ENCODE measurements around the gene KIAA1671. TPM values are rescaled to one million over a fixed set of nuclear protein-coding genes. Genes with fewer than 3 reads are reported as not detected.
A peak's percentile ranks its signal among the peaks of the same experiment; 100 is the strongest.
"Not testable (repeated sequence)": the region's sequence is repeated elsewhere in the genome, so short reads cannot be mapped to it uniquely, and the experiment has no call there.

KIAA1671 gene
- 11.2 and 11.4 TPM in 2 replicates for total RNA-seq

GRCh38 chr22:24951942-24952836 lies at the start of gene KIAA1671:
KIAA1671 (plus strand) TSS chr22:24952716; CDS start chr22:25028000, 75,284 bp downstream.
- no peaks in the 10 kb centered on the region for H3K9me3 Mint-ChIP-seq
- intact Hi-C loops (cut with micrococcal nuclease): loop anchor here (1.0 kb wide), 2 partner anchors 42 to 96 kb away; no protein-coding TSS in a partner anchor
- peak within 1 kb of the TSS; percentile 87 for H3K4me3 Mint-ChIP-seq
- H3K4me1 Mint-ChIP-seq: peaks cover 20% of the 10 kb centered on the region
- H3K36me3 Mint-ChIP-seq (ENCODE audit: low read depth): no peaks in the 10 kb centered on the region
- peak; percentile 98 for DNase-seq
- peak within 1 kb of the TSS; percentile 62 for H3K27ac Mint-ChIP-seq
- H3K27me3 Mint-ChIP-seq: peaks cover 54% of the 10 kb centered on the region

DNA sequence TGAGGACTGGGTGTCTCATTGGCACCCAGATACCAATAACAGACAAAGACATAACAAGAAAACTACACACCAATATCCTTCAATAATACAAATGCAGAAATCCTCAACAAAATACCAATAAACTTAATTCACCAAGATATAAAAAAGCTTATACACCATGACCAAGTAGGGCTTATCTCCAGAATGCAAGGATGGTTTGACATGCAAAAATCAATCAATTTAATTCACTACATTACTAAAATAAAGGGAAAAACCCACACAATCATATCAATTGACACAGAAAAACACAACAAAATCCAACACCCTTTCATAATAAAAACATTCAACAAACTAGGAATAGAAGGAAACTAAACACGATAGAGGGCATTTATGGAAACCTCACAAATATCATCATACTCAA lies 46.6 kb upstream of the KIAA1671 start:
- Mint-ChIP-seq H3K9me3 (peaks cover 14% of the 10 kb centered on the region), H3K36me3 (ENCODE audit: low read depth) (no peaks in the 10 kb centered on the region), H3K27me3 (no peaks in the 10 kb centered on the region), H3K27ac (no peak overlapping the region), H3K4me3 (no peak overlapping the region), H3K4me1 (no peaks in the 10 kb centered on the region)
- intact Hi-C loops (cut with micrococcal nuclease): no loop called here
- DNase-seq: no peak

GRCh38 chr22:24907101-24907500 lies 45.4 kb upstream of the KIAA1671 start:
- H3K4me3 Mint-ChIP-seq; H3K36me3 Mint-ChIP-seq (ENCODE audit: low read depth); H3K27ac Mint-ChIP-seq; DNase-seq; H3K4me1 Mint-ChIP-seq; H3K27me3 Mint-ChIP-seq; intact Hi-C loops (cut with micrococcal nuclease): not testable (repeated sequence)
- H3K9me3 Mint-ChIP-seq: peaks cover 14% of the 10 kb centered on the region

GRCh38 chr22:24920029-24920428 lies 32.5 kb upstream of the KIAA1671 start:
- H3K4me3 Mint-ChIP-seq: no peak overlapping the region

DNA sequence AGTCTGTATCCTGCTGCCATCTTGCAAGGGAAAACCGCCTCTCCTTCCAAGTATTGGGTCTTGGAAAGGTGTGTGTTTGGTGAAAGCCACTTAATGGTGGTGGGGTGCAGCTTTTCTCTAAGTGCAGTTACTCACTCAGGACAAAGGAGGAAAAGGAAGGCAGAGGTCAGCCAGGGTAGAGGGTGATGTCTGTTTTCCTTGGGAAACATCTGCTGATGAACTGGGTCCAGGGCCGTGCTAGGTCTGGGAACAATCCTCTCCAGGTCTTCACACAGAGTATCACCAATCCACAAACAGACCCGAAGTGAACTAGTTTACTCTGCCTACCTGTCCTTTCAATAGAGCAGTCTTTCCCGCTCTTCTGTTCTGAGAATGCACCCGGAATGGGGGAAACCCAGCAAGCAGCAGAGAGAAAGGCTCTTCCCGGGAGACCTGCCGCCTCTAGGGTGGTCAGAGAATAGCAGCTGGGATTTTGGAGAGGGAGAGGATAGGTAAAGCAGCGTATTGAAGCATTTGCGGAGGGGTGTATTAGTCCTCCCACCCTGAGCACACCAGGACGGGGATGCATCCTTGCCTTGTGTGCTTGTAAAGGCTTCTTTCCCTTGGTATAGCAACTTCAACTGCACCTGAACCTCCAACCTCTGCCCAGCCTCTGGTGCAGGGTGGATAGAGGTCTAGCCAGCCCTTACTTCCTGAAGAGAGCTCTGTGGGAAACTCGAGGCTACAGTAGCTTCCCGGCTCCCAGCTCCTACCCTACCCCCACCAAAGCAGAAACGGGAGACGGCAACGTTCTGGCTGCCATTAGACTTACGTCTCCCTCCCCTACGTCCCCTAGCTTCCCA lies 26.7 kb upstream of the KIAA1671 start:
- H3K27ac Mint-ChIP-seq: no peak overlapping the region
- intact Hi-C loops (cut with micrococcal nuclease): no loop called here
- no peaks in the 10 kb centered on the region for H3K36me3 Mint-ChIP-seq (ENCODE audit: low read depth)
- H3K4me3 Mint-ChIP-seq: no peak overlapping the region
- no peaks in the 10 kb centered on the region for H3K9me3 Mint-ChIP-seq
- no peak for DNase-seq
- H3K27me3 Mint-ChIP-seq: peaks cover 12% of the 10 kb centered on the region
- H3K4me1 Mint-ChIP-seq: no peaks in the 10 kb centered on the region

More at GRCh38 chr22:24920029-24920428, 32.5 kb upstream of the KIAA1671 start:
- H3K27ac Mint-ChIP-seq: no peak overlapping the region
- H3K36me3 Mint-ChIP-seq (ENCODE audit: low read depth): no peaks in the 10 kb centered on the region
- H3K9me3 Mint-ChIP-seq: no peaks in the 10 kb centered on the region
- intact Hi-C loops (cut with micrococcal nuclease): no loop called here
- no peaks in the 10 kb centered on the region for H3K4me1 Mint-ChIP-seq
- no peaks in the 10 kb centered on the region for H3K27me3 Mint-ChIP-seq
- DNase-seq: no peak

DNA sequence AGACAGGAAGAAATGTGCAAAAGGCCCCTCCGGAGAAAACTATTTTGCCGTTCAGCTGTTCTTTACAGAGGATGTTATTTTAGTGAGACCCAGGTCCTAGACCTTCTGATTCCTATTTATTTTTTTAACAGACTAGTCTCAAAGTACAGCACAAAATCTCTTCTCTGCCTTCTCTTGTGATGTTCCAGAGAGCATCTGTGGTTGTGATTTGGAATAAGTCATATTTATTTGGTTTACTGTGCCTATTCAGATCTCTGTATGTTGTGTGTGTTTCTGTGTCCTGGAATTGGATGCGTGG lies 26.1 kb upstream of the KIAA1671 start:
- H3K27ac Mint-ChIP-seq: no peak overlapping the region
- peaks cover 18% of the 10 kb centered on the region for H3K27me3 Mint-ChIP-seq
- DNase-seq: no peak

GRCh38 chr22:24926849-24927579 lies 25.5 kb upstream of the KIAA1671 start:
- Mint-ChIP-seq H3K36me3 (ENCODE audit: low read depth) (no peaks in the 10 kb centered on the region), H3K4me3 (no peak overlapping the region), H3K27me3 (peaks cover 25% of the 10 kb centered on the region), H3K9me3 (no peaks in the 10 kb centered on the region), H3K4me1 (no peaks in the 10 kb centered on the region), H3K27ac (no peak overlapping the region)
- intact Hi-C loops (cut with micrococcal nuclease): no loop called here
- no peak for DNase-seq

More for the DNA sequence above, 26.1 kb upstream of the KIAA1671 start:
- H3K36me3 Mint-ChIP-seq (ENCODE audit: low read depth): no peaks in the 10 kb centered on the region
- H3K4me1 Mint-ChIP-seq: no peaks in the 10 kb centered on the region
- intact Hi-C loops (cut with micrococcal nuclease): no loop called here
- no peaks in the 10 kb centered on the region for H3K9me3 Mint-ChIP-seq
- no peak overlapping the region for H3K4me3 Mint-ChIP-seq

- no peaks in the 10 kb centered on the region for H3K9me3 Mint-ChIP-seq
- intact Hi-C loops (cut with micrococcal nuclease): no loop called here
Measured at GRCh38 chr22:24928322-24928721, 24.2 kb upstream of the KIAA1671 start.

GRCh38 chr22:24930678-24931077 lies 21.8 kb upstream of the KIAA1671 start:
- intact Hi-C loops (cut with micrococcal nuclease): no loop called here
- Mint-ChIP-seq H3K27ac (no peak overlapping the region), H3K4me3 (no peak overlapping the region), H3K9me3 (no peaks in the 10 kb centered on the region), H3K36me3 (ENCODE audit: low read depth) (no peaks in the 10 kb centered on the region), H3K4me1 (no peaks in the 10 kb centered on the region), H3K27me3 (peaks cover 27% of the 10 kb centered on the region)
- DNase-seq: no peak

More at GRCh38 chr22:24928322-24928721, 24.2 kb upstream of the KIAA1671 start:
- no peak for DNase-seq
- no peaks in the 10 kb centered on the region for H3K36me3 Mint-ChIP-seq (ENCODE audit: low read depth)
- no peak overlapping the region for H3K27ac Mint-ChIP-seq
- H3K4me3 Mint-ChIP-seq: no peak overlapping the region
- H3K27me3 Mint-ChIP-seq: peaks cover 27% of the 10 kb centered on the region
- H3K4me1 Mint-ChIP-seq: no peaks in the 10 kb centered on the region

DNA sequence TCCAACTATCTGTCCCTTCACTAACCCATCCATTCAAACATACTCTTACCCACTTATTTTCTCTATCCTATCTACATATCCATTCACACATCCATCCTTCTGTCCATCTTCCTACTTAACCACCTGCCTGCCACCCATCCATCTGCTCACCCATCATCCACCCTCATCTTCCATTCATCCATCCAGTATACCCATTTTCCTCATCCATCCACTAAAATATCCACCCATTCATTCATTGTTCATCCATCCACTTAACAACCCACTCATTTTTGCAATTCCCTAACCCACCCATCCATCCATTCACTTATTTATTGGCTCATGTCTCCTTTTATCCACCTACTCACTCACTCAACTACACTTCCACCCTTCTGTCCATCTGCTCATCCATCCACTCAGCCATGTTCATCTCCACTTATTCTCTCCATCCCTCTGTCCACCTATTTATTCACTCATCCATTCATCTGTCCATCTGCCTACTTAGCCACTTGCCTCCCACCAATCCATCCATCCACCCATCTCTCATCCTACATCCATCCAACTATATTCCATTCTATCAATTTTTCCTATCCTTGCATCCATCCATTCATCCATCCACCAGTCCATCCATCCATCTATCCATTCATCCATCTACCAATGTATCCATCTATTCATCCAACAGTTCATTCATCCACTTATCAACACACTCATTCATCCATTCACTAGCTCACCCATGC lies 16.6 kb upstream of the KIAA1671 start:
- Mint-ChIP-seq H3K9me3 (no peaks in the 10 kb centered on the region), H3K27ac (no peak overlapping the region), H3K36me3 (ENCODE audit: low read depth) (no peaks in the 10 kb centered on the region), H3K4me1 (no peaks in the 10 kb centered on the region), H3K27me3 (peaks cover 16% of the 10 kb centered on the region), H3K4me3 (no peak overlapping the region)
- intact Hi-C loops (cut with micrococcal nuclease): no loop called here
- no peak for DNase-seq

- no peaks in the 10 kb centered on the region for H3K4me1 Mint-ChIP-seq
- H3K9me3 Mint-ChIP-seq: no peaks in the 10 kb centered on the region
- peak; percentile 66 for DNase-seq
- intact Hi-C loops (cut with micrococcal nuclease): no loop called here
- H3K27me3 Mint-ChIP-seq: peaks cover 4% of the 10 kb centered on the region
- H3K27ac Mint-ChIP-seq: no peak overlapping the region
- H3K4me3 Mint-ChIP-seq: no peak overlapping the region
- no peaks in the 10 kb centered on the region for H3K36me3 Mint-ChIP-seq (ENCODE audit: low read depth)
Measured at GRCh38 chr22:24937114-24937513, 15.4 kb upstream of the KIAA1671 start.

DNA sequence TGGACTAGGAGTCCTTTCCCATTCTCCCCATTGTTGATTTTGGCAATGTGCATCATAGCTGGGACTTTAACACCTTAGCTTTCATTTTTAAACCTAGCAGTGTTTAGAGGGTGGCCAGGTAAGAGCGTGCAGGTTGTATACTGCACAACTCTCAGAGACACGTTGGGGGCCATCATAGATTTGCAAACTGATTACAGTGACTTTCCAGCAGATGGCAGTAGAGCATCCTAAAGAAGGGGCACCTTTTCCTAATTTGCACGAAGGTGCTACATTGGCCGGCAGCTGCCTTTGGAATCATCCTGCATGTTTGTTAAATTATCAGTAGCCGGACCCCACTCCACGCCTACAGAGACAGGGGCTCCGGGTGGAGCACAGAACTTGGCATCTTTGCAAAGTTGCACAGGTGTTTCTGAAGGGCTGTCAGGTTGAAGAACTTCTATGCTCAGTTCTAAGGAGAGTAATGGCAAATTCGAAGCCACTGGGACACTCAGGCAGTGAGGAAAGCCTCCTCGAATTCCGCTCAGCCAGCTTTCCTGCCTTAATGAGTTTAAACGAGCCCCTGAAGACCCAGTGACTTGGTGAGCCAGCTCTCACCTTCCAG lies 13.7 kb upstream of the KIAA1671 start:
- H3K36me3 Mint-ChIP-seq (ENCODE audit: low read depth): no peaks in the 10 kb centered on the region
- H3K4me1 Mint-ChIP-seq: no peaks in the 10 kb centered on the region
- peaks cover 2% of the 10 kb centered on the region for H3K27me3 Mint-ChIP-seq
- H3K9me3 Mint-ChIP-seq: no peaks in the 10 kb centered on the region
- H3K27ac Mint-ChIP-seq: no peak overlapping the region
- DNase-seq: peak; percentile 86
- intact Hi-C loops (cut with micrococcal nuclease): loop anchor here (1.0 kb wide), 1 partner anchor 109 kb away; no protein-coding TSS in a partner anchor
- no peak overlapping the region for H3K4me3 Mint-ChIP-seq

DNA sequence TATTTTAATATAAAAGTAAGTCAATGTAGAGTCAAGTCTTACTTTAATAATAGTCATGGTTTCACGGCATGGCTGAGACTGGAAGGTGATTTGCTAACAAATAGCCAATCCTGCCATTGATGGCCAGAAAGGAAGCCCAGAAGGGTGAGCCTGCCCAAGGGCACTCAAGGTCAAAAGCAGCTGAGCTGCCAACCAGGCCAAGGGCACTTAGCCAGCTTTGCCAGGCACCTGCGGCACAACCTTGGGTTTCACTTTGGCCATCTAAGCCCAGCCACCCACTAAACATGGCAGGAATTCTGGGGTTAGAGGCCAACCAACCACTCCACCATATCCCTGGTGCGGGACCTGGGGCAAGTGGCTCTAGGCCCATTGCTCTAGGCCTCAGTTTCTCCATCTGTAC lies 10.2 kb upstream of the KIAA1671 start:
- Mint-ChIP-seq H3K4me3 (no peak overlapping the region), H3K36me3 (ENCODE audit: low read depth) (no peaks in the 10 kb centered on the region), H3K9me3 (no peaks in the 10 kb centered on the region), H3K27ac (no peak overlapping the region), H3K4me1 (peaks cover 5% of the 10 kb centered on the region), H3K27me3 (peaks cover 17% of the 10 kb centered on the region)
- no peak for DNase-seq
- intact Hi-C loops (cut with micrococcal nuclease): no loop called here

Measured in activated CD4-positive, alpha-beta T cell treated with anti-CD3 and anti-CD28 coated beads, Interleukin-2, amount 10 ng/mL, durations not matched to agents 24 days and 14 days (primary cell).